K562 (cell line): ENCODE results near the gene TTC13. TPM values are rescaled to one million over a fixed set of nuclear protein-coding genes. Genes with fewer than 3 reads are reported as not detected.

Source experiments
- CUX1 ChIP-seq: fragments of 200-800 bp; sonication (Bioruptor generic); IDR thresholded peaks from 2 replicates; pipeline ENCODE4 v1.6.1; 2016; ENCODE audit warnings: missing genetic modification characterization, missing compliant biosample characterization
- EGR1 ChIP-seq: fragments of 450-650 bp; conservative IDR thresholded peaks from 2 replicates; pipeline ENCODE4 v1.6.1; 2017; ENCODE audit warnings: mild to moderate bottlenecking
- ETV5 ChIP-seq: sonication (generic); formaldehyde crosslinking; IDR thresholded peaks from 2 replicates; pipeline ENCODE4 v1.4.0; 2020; ENCODE audit warnings: low read depth, mild to moderate bottlenecking, missing genetic modification reagents
- HNRNPUL1 ChIP-seq: fragments of 200-400 bp; formaldehyde crosslinking; IDR thresholded peaks from 2 replicates; pipeline ENCODE4 v1.6.1; 2017; ENCODE audit warnings: low read length
- MBD1 ChIP-seq: fragments of 250-450 bp; sonication (Bioruptor Pico); IDR thresholded peaks from 2 replicates; pipeline ENCODE4 v1.8.0; 2022; ENCODE audit warnings: inconsistent platforms
- SLC30A9 ChIP-seq: fragments of 250-450 bp; sonication (Bioruptor Pico); IDR thresholded peaks from 2 replicates; pipeline ENCODE4 v1.8.0; 2022; ENCODE audit warnings: mild to moderate bottlenecking, moderate library complexity
- SMARCE1 ChIP-seq: fragments of 450-650 bp; IDR thresholded peaks from 2 replicates; pipeline ENCODE4 v1.7.1; 2016; ENCODE audit warnings: mild to moderate bottlenecking
- TCFL5 ChIP-seq: fragments of 250-450 bp; sonication (Bioruptor Pico); conservative IDR thresholded peaks from 2 replicates; pipeline ENCODE4 v1.6.1; 2021; ENCODE audit warnings: mild to moderate bottlenecking, moderate library complexity, matching md5 sums
- TSC22D4 ChIP-seq: fragments of 450-650 bp; IDR thresholded peaks from 2 replicates; pipeline ENCODE4 v1.6.1; 2016; ENCODE audit warnings: missing genetic modification characterization, missing biosample characterization, control low read depth
- U2AF1 ChIP-seq: fragments of 200-400 bp; formaldehyde crosslinking; optimal IDR thresholded peaks from 2 replicates; pipeline ENCODE3; 2017; ENCODE audit warnings: mild to moderate bottlenecking, low read depth, low read length, moderate library complexity
- ZNF584 ChIP-seq: fragments of 200-800 bp; sonication (Bioruptor generic); IDR thresholded peaks from 2 replicates; pipeline ENCODE4 v1.6.1; 2016; ENCODE audit warnings: low read depth, mild to moderate bottlenecking, missing genetic modification characterization, missing compliant biosample characterization
- ZNF76 ChIP-seq: fragments of 250-450 bp; sonication (Bioruptor Pico); IDR thresholded peaks from 2 replicates; pipeline ENCODE4 v1.4.0; 2020; ENCODE audit warnings: mild to moderate bottlenecking, moderate library complexity, borderline replicate concordance
- polyA plus RNA-seq, 8 experiments: library from polyadenylated mRNA; depleted of rRNA in 4 of 8; stranded (reverse) in 5 of 8; unstranded in 3 of 8; fragments of >200 nt; fragmentation: Nextera tagmentation in 2 of 8; fragmentation: Illumina TruSeq in 1 of 8; extraction: Ambion mirVana in 2 of 8; extraction: Trizol in 1 of 8; gene quantifications; 2 replicates each; pipeline versions ENCODE4 v1.2.1 to v1.2.3, GENCODE V29; 2011 to 2014; ENCODE audit warnings: inconsistent platforms in 1 of 8, missing spikeins in 1 of 8
- total RNA-seq, 7 experiments: library from RNA; depleted of rRNA in 6 of 7; stranded (reverse); fragments of >200 nt in 6 of 7; fragmentation: Illumina TruSeq in 2 of 7; extraction: Trizol in 2 of 7; gene quantifications; 2 replicates each; pipeline versions ENCODE4 v1.2.1 to v1.2.3, GENCODE V29; 2011 to 2021; ENCODE audit warnings: low replicate concordance in 1 of 7
- TF ChIP-seq, protein P1 (sequence below): sonication (generic); formaldehyde crosslinking; IDR thresholded peaks from 2 replicates; pipeline ENCODE4 v1.8.0; 2022; ENCODE audit warnings: mild to moderate bottlenecking, missing genetic modification reagents
- TF ChIP-seq, protein P2 (sequence below): fragments of 250-450 bp; sonication (Bioruptor Pico); IDR thresholded peaks from 2 replicates; pipeline ENCODE4 v1.8.0; 2021; ENCODE audit warnings: borderline replicate concordance, mild to moderate bottlenecking, moderate library complexity; ENCODE audit not compliant: poor library complexity, severe bottlenecking

TTC13 gene
- total and polyA plus RNA-seq, 9 of the 15 experiments (the other 6 are each of a cell fraction or from before 2014, with no cell fraction given), result 1.7 to 13.8 (median 9.6) TPM

GRCh38 chr1:230978491-230979388 lies at the start of gene TTC13, which contains the start of gene ARV1 (continued):
- TF ChIP-seq MBD1 (CRISPR knock-in tag), result no peak
- no peak for TF ChIP-seq CUX1 (CRISPR knock-in tag)
- TF ChIP-seq TSC22D4 (tag), result no peak
- TF ChIP-seq, protein P1, sequence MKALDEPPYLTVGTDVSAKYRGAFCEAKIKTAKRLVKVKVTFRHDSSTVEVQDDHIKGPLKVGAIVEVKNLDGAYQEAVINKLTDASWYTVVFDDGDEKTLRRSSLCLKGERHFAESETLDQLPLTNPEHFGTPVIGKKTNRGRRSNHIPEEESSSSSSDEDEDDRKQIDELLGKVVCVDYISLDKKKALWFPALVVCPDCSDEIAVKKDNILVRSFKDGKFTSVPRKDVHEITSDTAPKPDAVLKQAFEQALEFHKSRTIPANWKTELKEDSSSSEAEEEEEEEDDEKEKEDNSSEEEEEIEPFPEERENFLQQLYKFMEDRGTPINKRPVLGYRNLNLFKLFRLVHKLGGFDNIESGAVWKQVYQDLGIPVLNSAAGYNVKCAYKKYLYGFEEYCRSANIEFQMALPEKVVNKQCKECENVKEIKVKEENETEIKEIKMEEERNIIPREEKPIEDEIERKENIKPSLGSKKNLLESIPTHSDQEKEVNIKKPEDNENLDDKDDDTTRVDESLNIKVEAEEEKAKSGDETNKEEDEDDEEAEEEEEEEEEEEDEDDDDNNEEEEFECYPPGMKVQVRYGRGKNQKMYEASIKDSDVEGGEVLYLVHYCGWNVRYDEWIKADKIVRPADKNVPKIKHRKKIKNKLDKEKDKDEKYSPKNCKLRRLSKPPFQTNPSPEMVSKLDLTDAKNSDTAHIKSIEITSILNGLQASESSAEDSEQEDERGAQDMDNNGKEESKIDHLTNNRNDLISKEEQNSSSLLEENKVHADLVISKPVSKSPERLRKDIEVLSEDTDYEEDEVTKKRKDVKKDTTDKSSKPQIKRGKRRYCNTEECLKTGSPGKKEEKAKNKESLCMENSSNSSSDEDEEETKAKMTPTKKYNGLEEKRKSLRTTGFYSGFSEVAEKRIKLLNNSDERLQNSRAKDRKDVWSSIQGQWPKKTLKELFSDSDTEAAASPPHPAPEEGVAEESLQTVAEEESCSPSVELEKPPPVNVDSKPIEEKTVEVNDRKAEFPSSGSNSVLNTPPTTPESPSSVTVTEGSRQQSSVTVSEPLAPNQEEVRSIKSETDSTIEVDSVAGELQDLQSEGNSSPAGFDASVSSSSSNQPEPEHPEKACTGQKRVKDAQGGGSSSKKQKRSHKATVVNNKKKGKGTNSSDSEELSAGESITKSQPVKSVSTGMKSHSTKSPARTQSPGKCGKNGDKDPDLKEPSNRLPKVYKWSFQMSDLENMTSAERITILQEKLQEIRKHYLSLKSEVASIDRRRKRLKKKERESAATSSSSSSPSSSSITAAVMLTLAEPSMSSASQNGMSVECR (CRISPR knock-in tag), result peak; percentile 95
- TF ChIP-seq, protein P2, sequence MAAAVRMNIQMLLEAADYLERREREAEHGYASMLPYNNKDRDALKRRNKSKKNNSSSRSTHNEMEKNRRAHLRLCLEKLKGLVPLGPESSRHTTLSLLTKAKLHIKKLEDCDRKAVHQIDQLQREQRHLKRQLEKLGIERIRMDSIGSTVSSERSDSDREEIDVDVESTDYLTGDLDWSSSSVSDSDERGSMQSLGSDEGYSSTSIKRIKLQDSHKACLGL (CRISPR knock-in tag), result no peak
- peak; percentile 58; the same call in 1 of the 2 replicates for TF ChIP-seq SMARCE1
- TF ChIP-seq U2AF1, result no peak
- no peak for TF ChIP-seq ZNF76 (CRISPR knock-in tag)
- TF ChIP-seq EGR1, result no peak; the same call in 1 of the 2 replicates
- TF ChIP-seq ZNF584 (CRISPR knock-in tag), result peak; percentile 92
- peak; percentile 86 for TF ChIP-seq ETV5 (CRISPR knock-in tag)
- TF ChIP-seq HNRNPUL1, result no peak
- TF ChIP-seq TCFL5 (CRISPR knock-in tag), result no peak
- TF ChIP-seq SLC30A9, result no peak
